Measurements from ENCODE around the gene SEPTIN5. TPM values are rescaled to one million over a fixed set of nuclear protein-coding genes. Genes with fewer than 3 reads are reported as not detected.

The SEPTIN5 gene
- total RNA-seq, 1 donor from 2014 or later: not detected

GRCh38 chr22:19731361-19732135 lies 17.2 kb downstream of the SEPTIN5 start:
- intact Hi-C loops (cut with micrococcal nuclease): loop anchor here (2.0 kb wide), 1 partner anchor 123 kb away; the partner anchor contains the start of genes GNB1L and RTL10

- intact Hi-C loops (cut with micrococcal nuclease): no loop called here
Observed at GRCh38 chr22:19732403-19733113, 18.3 kb downstream of the SEPTIN5 start.

GRCh38 chr22:19733755-19734154 lies 19.5 kb downstream of the SEPTIN5 start:
- intact Hi-C loops (cut with micrococcal nuclease): no loop called here

- intact Hi-C loops (cut with micrococcal nuclease): no loop called here
Observed at GRCh38 chr22:19734163-19734562, 19.9 kb downstream of the SEPTIN5 start.

GRCh38 chr22:19734837-19735382 lies 20.6 kb downstream of the SEPTIN5 start:
- intact Hi-C loops (cut with micrococcal nuclease): no loop called here

- intact Hi-C loops (cut with micrococcal nuclease): no loop called here
Observed at GRCh38 chr22:19735665-19736510, 21.6 kb downstream of the SEPTIN5 start.

GRCh38 chr22:19737846-19738663 lies 23.8 kb downstream of the SEPTIN5 start:
- intact Hi-C loops (cut with micrococcal nuclease): no loop called here

- intact Hi-C loops (cut with micrococcal nuclease): no loop called here
Observed at GRCh38 chr22:19738664-19739447, 24.6 kb downstream of the SEPTIN5 start.

GRCh38 chr22:19739448-19739895 lies 25.2 kb downstream of the SEPTIN5 start:
- intact Hi-C loops (cut with micrococcal nuclease): no loop called here

- intact Hi-C loops (cut with micrococcal nuclease): no loop called here
Observed at GRCh38 chr22:19739911-19740449, 25.7 kb downstream of the SEPTIN5 start.

- intact Hi-C loops (cut with micrococcal nuclease): no loop called here
Observed at GRCh38 chr22:19740586-19740985, 26.3 kb downstream of the SEPTIN5 start.

GRCh38 chr22:19741053-19741452 lies 26.8 kb downstream of the SEPTIN5 start:
- intact Hi-C loops (cut with micrococcal nuclease): no loop called here

- intact Hi-C loops (cut with micrococcal nuclease): no loop called here
Observed at GRCh38 chr22:19742160-19743066, 28.1 kb downstream of the SEPTIN5 start.

- intact Hi-C loops (cut with micrococcal nuclease): no loop called here
Observed at GRCh38 chr22:19743081-19743480, 28.8 kb downstream of the SEPTIN5 start.

GRCh38 chr22:19743651-19744050 lies 29.3 kb downstream of the SEPTIN5 start:
- intact Hi-C loops (cut with micrococcal nuclease): no loop called here

GRCh38 chr22:19744350-19745006 lies 30.2 kb downstream of the SEPTIN5 start:
- intact Hi-C loops (cut with micrococcal nuclease): no loop called here

- intact Hi-C loops (cut with micrococcal nuclease): no loop called here
Observed at GRCh38 chr22:19745155-19746101, 31.1 kb downstream of the SEPTIN5 start.
